Measurements from ENCODE around the gene CPB1. TPM values are rescaled to one million over a fixed set of nuclear protein-coding genes. Genes with fewer than 3 reads are reported as not detected.

CPB1 gene
- total and polyA plus RNA-seq, 2 donors (not counting 1 experiment from before 2014, with no cell fraction given), result not detected

- Histone ChIP-seq H3K27me3 (replicated peaks in 1 of 4; ENCODE audit: control extremely low read depth in 1 of 4, control insufficient read depth in 3 of 4, insufficient read depth in 4 of 4, low read length in 3 of 4) (peaks cover 0 to 4% (median 0%) of the 10 kb centered on the region in 4 experiments), H3K27ac (ENCODE audit: low read length in 2 of 2) (no peak overlapping the region), H3K4me3 (ENCODE audit: control extremely low read depth in 1 of 5, extremely low read depth in 1 of 5, insufficient read depth in 1 of 5, low read depth in 2 of 5, low read length in 4 of 5) (no peak overlapping the region), H3K9me3 (ENCODE audit: control extremely low read depth in 1 of 3, control insufficient read depth in 2 of 3, insufficient read depth in 1 of 3, low read length in 2 of 3) (no peaks in the 10 kb centered on the region), H3K4me1 (ENCODE audit: control insufficient read depth in 2 of 2, insufficient read depth in 2 of 2, low read length in 2 of 2) (no peaks in the 10 kb centered on the region), H3K9ac (ENCODE audit: low read length) (no peak overlapping the region), H2AFZ (ENCODE audit: insufficient read depth, low read depth, low read length, poor library complexity, severe bottlenecking) (no peak overlapping the region), H3K79me2 (ENCODE audit: control insufficient read depth, insufficient read depth, low read length) (no peaks in the 10 kb centered on the region), H3K4me2 (replicated peaks; ENCODE audit: low read depth, low read length, poor library complexity, severe bottlenecking) (no peak overlapping the region), H3K36me3 (replicated peaks in 1 of 2; ENCODE audit: control extremely low read depth in 1 of 2, control insufficient read depth in 1 of 2, extremely low read depth in 1 of 2, insufficient read depth in 2 of 2, low read length in 1 of 2) (no peaks in the 10 kb centered on the region), H4K20me1 (ENCODE audit: control insufficient read depth, insufficient read depth, low read length, poor library complexity, severe bottlenecking) (no peaks in the 10 kb centered on the region)
- Mint-ChIP-seq H3K4me3 (no peak overlapping the region), H3K27ac (no peak overlapping the region), H3K9me3 (ENCODE audit: insufficient read depth) (no peaks in the 10 kb centered on the region), H3K27me3 (peaks cover 29% of the 10 kb centered on the region), H3K4me1 (no peaks in the 10 kb centered on the region)
- ChIA-PET POLR2A (no interaction called here), CTCF (interaction anchor here (1.3 to 4.7 kb wide), 6 partner anchors 10 to 85 kb away, joined by 3 to 40 read pairs (median 5); no protein-coding TSS in a partner anchor)
- TF ChIP-seq EZH2 (IDR thresholded peaks at IDR 0.05; ENCODE audit: borderline replicate concordance, insufficient read depth, low read depth, low read length, poor library complexity, severe bottlenecking) (no peak), CTCF (IDR thresholded peaks at IDR 0.05) (no peak)
- ATAC-seq (ENCODE audit: low read depth) (no peak), DNase-seq (no peak)
- WGBS (ENCODE audit: insufficient coverage), result 43% methylated on average over 4 of the region's 4 CpGs
- intact Hi-C loops (cut with micrococcal nuclease), result no loop called here
Measured at GRCh38 chr3:148863297-148863696, 35.7 kb downstream of the CPB1 start.

- ATAC-seq (ENCODE audit: low read depth) (no peak), DNase-seq (no peak)
- Histone ChIP-seq H3K4me2 (replicated peaks; ENCODE audit: low read depth, low read length, poor library complexity, severe bottlenecking) (no peak overlapping the region), H3K79me2 (ENCODE audit: control insufficient read depth, insufficient read depth, low read length) (no peaks in the 10 kb centered on the region), H3K36me3 (replicated peaks in 1 of 2; ENCODE audit: control extremely low read depth in 1 of 2, control insufficient read depth in 1 of 2, extremely low read depth in 1 of 2, insufficient read depth in 2 of 2, low read length in 1 of 2) (no peaks in the 10 kb centered on the region), H3K4me3 (ENCODE audit: control extremely low read depth in 1 of 5, extremely low read depth in 1 of 5, insufficient read depth in 1 of 5, low read depth in 2 of 5, low read length in 4 of 5) (no peak overlapping the region), H3K27ac (ENCODE audit: low read length in 2 of 2) (no peak overlapping the region), H3K4me1 (ENCODE audit: control insufficient read depth in 2 of 2, insufficient read depth in 2 of 2, low read length in 2 of 2) (no peaks in the 10 kb centered on the region), H3K9me3 (ENCODE audit: control extremely low read depth in 1 of 3, control insufficient read depth in 2 of 3, insufficient read depth in 1 of 3, low read length in 2 of 3) (no peaks in the 10 kb centered on the region), H3K9ac (ENCODE audit: low read length) (no peak overlapping the region), H2AFZ (ENCODE audit: insufficient read depth, low read depth, low read length, poor library complexity, severe bottlenecking) (no peak overlapping the region), H3K27me3 (replicated peaks in 1 of 4; ENCODE audit: control extremely low read depth in 1 of 4, control insufficient read depth in 3 of 4, insufficient read depth in 4 of 4, low read length in 3 of 4) (peaks cover 0 to 4% (median 0%) of the 10 kb centered on the region in 4 experiments), H4K20me1 (ENCODE audit: control insufficient read depth, insufficient read depth, low read length, poor library complexity, severe bottlenecking) (no peaks in the 10 kb centered on the region)
- no peak overlapping the region for H3K4me3 Mint-ChIP-seq
- WGBS (ENCODE audit: insufficient coverage), result no CpG with 5 or more reads among the region's 5 CpGs
- TF ChIP-seq EZH2 (IDR thresholded peaks at IDR 0.05; ENCODE audit: borderline replicate concordance, insufficient read depth, low read depth, low read length, poor library complexity, severe bottlenecking) (no peak), CTCF (IDR thresholded peaks at IDR 0.05) (no peak)
- H3K9me3 Mint-ChIP-seq (ENCODE audit: insufficient read depth), result no peaks in the 10 kb centered on the region
- H3K4me1 Mint-ChIP-seq, result no peaks in the 10 kb centered on the region
- POLR2A ChIA-PET, result no interaction called here
- CTCF ChIA-PET, result interaction anchor here (1.4 to 4.7 kb wide), 4 partner anchors 10 to 80 kb away, joined by 3 to 40 read pairs (median 5); no protein-coding TSS in a partner anchor
- intact Hi-C loops (cut with micrococcal nuclease), result no loop called here
- peaks cover 29% of the 10 kb centered on the region for H3K27me3 Mint-ChIP-seq
- no peak overlapping the region for H3K27ac Mint-ChIP-seq
Measured at GRCh38 chr3:148863814-148864213, 36.2 kb downstream of the CPB1 start.
